ENCODE measurements around the gene SPDYE4.

DNA sequence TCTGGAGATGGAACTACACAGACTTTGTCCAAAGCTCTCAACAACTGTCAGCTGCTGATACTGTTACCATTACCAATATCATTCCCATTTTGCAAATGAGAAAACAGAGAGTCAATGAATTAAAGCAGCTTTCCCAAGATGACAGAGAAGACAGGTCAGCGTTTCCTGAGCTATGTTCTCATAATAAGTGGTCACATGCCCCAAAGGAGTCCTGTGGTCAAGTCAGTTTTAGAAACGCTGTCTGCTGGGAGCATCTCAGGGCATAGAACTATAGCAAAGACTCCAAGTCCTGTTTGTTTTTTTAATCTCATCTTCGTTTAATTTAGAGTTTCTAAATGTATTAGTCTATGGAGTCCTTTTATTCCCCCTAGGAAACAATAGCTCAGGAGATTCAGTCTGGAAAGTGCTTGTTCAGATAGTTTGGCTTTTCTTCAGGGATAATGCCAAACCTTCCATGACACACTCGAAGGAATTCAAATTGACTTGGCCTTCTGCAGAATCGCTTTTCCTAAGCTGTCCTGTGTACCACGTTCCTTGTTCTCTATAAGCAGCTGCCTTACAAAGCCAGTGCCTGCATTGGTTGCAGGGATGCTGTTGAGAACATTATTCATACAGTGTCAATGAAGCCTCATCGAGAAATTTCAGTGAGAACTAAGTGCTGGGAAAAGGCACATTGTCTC is 25.8 kb downstream of the SPDYE4 start:
- TF ChIP-seq CTCF (IDR thresholded peaks at IDR 0.05; ENCODE audit: low read length), result no peak
- no peak for TF ChIP-seq EZH2 (IDR thresholded peaks at IDR 0.05; ENCODE audit: borderline replicate concordance, low read length)

Data from OCI-LY1 (cell line).